MCF 10A (cell line): Measurements from ENCODE around the gene ECHDC3. TPM values are rescaled to one million over a fixed set of nuclear protein-coding genes. Genes with fewer than 3 reads are reported as not detected.
"Not testable (repeated sequence)": the region's sequence is repeated elsewhere in the genome, so short reads cannot be mapped to it uniquely, and the experiment has no call there.

ENCODE experiments used
- BruUV-seq: library from RNA; stranded (reverse); fragments of 400-500 nt; replicated peaks from 2 replicates; lab custom pipeline; 2021; lab: Mats Ljungman, UMichigan
- CTCF ChIA-PET: fragments of 300-600 bp; sonication (Branson Sonifier 250); formaldehyde crosslinking; extraction: SDS; loops from one replicate; lab custom pipeline; 2021; ENCODE audit warnings: antibody characterized with exemption, inconsistent platforms; lab: Yijun Ruan, JAX
- POLR2A ChIA-PET: fragments of 300-600, 350-650 bp; sonication (Branson Sonifier 250); formaldehyde crosslinking; extraction: SDS; loops from one replicate; lab custom pipeline; 2020; ENCODE audit warnings: antibody characterized with exemption, inconsistent platforms; lab: Yijun Ruan, JAX
- DNase-seq: peaks from one replicate; pipeline ENCODE4 v3.0.0-alpha.2; 2018; ENCODE audit not compliant: unreplicated experiment
- H3K27ac Mint-ChIP-seq: one replicate; pipeline ENCODE4 v1.8.0; 2022; ENCODE audit warnings: mild to moderate bottlenecking, low read depth, mixed read lengths; ENCODE audit not compliant: unreplicated experiment
- H3K27me3 Mint-ChIP-seq: one replicate; pipeline ENCODE4 v1.8.0; 2022; ENCODE audit warnings: mixed read lengths; ENCODE audit not compliant: insufficient read depth, unreplicated experiment
- H3K36me3 Mint-ChIP-seq: one replicate; pipeline ENCODE4 v1.8.0; 2022; ENCODE audit warnings: mild to moderate bottlenecking, moderate library complexity, mixed read lengths; ENCODE audit not compliant: insufficient read depth, unreplicated experiment
- H3K4me1 Mint-ChIP-seq: one replicate; pipeline ENCODE4 v1.8.0; 2022; ENCODE audit warnings: mixed read lengths; ENCODE audit not compliant: insufficient read depth, unreplicated experiment
- H3K4me3 Mint-ChIP-seq: one replicate; pipeline ENCODE4 v1.8.0; 2022; ENCODE audit warnings: mild to moderate bottlenecking, moderate library complexity, mixed read lengths; ENCODE audit not compliant: unreplicated experiment
- H3K9me3 Mint-ChIP-seq: one replicate; pipeline ENCODE4 v1.8.0; 2022; ENCODE audit warnings: mixed read lengths; ENCODE audit not compliant: unreplicated experiment
- CTCF ChIP-seq: fragments of 200-600 bp; IDR thresholded peaks from one replicate; pipeline ENCODE4 v1.8.0; 2022; ENCODE audit warnings: antibody characterized with exemption, mild to moderate bottlenecking; ENCODE audit not compliant: unreplicated experiment
- intact Hi-C: fragments of 100-400 bp; cut with micrococcal nuclease; formaldehyde crosslinking; loops from 2 replicates; pipeline ENCODE4 v1.14.1; 2022
- total RNA-seq: library from RNA; stranded (reverse); gene quantifications from 2 replicates; pipeline ENCODE4 v1.2.3, GENCODE V29; 2022

ECHDC3 gene
- total RNA-seq, 1 experiment from 2014 or later: 25.5 TPM

- no peak overlapping the region for H3K4me3 Mint-ChIP-seq
Measured at GRCh38 chr10:11706895-11707567, 35.2 kb upstream of the ECHDC3 start.

GRCh38 chr10:11707624-11708350 lies 34.4 kb upstream of the ECHDC3 start:
- Mint-ChIP-seq H3K27me3 (peaks cover 11% of the 10 kb centered on the region), H3K36me3 (no peaks in the 10 kb centered on the region), H3K27ac (no peak overlapping the region), H3K4me3 (no peak overlapping the region), H3K9me3 (no peaks in the 10 kb centered on the region), H3K4me1 (no peaks in the 10 kb centered on the region)
- intact Hi-C loops: no loop called here
- no peak for TF ChIP-seq CTCF
- BruUV-seq: no TSS peak
- CTCF ChIA-PET: interaction anchor here (0.6 kb wide), 1 partner anchor 279 kb away, joined by 3 read pairs; no protein-coding TSS in a partner anchor
- no peak for DNase-seq
- POLR2A ChIA-PET: no interaction called here

More at GRCh38 chr10:11706895-11707567, 35.2 kb upstream of the ECHDC3 start:
- ChIA-PET CTCF (interaction anchor here (0.6 to 1.4 kb wide), 5 partner anchors 18 to 280 kb away, joined by 3 read pairs; no protein-coding TSS in a partner anchor), POLR2A (no interaction called here)
- H3K36me3 Mint-ChIP-seq: no peaks in the 10 kb centered on the region
- no peak for TF ChIP-seq CTCF
- H3K4me1 Mint-ChIP-seq: no peaks in the 10 kb centered on the region
- H3K27ac Mint-ChIP-seq: no peak overlapping the region
- H3K27me3 Mint-ChIP-seq: peaks cover 11% of the 10 kb centered on the region
- H3K9me3 Mint-ChIP-seq: no peaks in the 10 kb centered on the region
- intact Hi-C loops: no loop called here
- no peak for DNase-seq
- no TSS peak for BruUV-seq

GRCh38 chr10:11708801-11709200 lies 33.4 kb upstream of the ECHDC3 start:
- BruUV-seq, DNase-seq, H3K9me3 Mint-ChIP-seq, H3K36me3 Mint-ChIP-seq, intact Hi-C loops, H3K4me1 Mint-ChIP-seq, H3K27ac Mint-ChIP-seq, H3K4me3 Mint-ChIP-seq: not testable (repeated sequence)
- POLR2A ChIA-PET: interaction anchor here (0.6 to 1.1 kb wide), 2 partner anchors 24 to 97 kb away, joined by 3 read pairs; no protein-coding TSS in a partner anchor
- H3K27me3 Mint-ChIP-seq: peaks cover 11% of the 10 kb centered on the region
- CTCF ChIA-PET: interaction anchor here (0.6 kb wide), 2 partner anchors 15 to 16 kb away, joined by 3 read pairs; no protein-coding TSS in a partner anchor

- Mint-ChIP-seq H3K27ac (no peak overlapping the region), H3K4me1 (no peaks in the 10 kb centered on the region), H3K4me3 (no peak overlapping the region), H3K27me3 (peaks cover 11% of the 10 kb centered on the region), H3K36me3 (no peaks in the 10 kb centered on the region), H3K9me3 (no peaks in the 10 kb centered on the region)
- ChIA-PET POLR2A (no interaction called here), CTCF (interaction anchor here (1.6 kb wide), 1 partner anchor 198 kb away, joined by 3 read pairs; no protein-coding TSS in a partner anchor)
- TF ChIP-seq CTCF: no peak
- BruUV-seq: no TSS peak
- DNase-seq: no peak
- intact Hi-C loops: no loop called here
Measured at GRCh38 chr10:11712744-11713143, 29.4 kb upstream of the ECHDC3 start.
